A673 (cell line): ENCODE results near the gene DPYSL5. TPM values are rescaled to one million over a fixed set of nuclear protein-coding genes. Genes with fewer than 3 reads are reported as not detected.

Experiments
- BruUV-seq: library from RNA; stranded (reverse); fragments of 400-500 nt; replicated peaks from 2 replicates; lab custom pipeline; 2021; lab: Mats Ljungman, UMichigan
- CTCF ChIA-PET: fragments of 300-600 bp; sonication (Branson Sonifier 250); formaldehyde crosslinking; loops from one replicate; lab custom pipeline; 2022; ENCODE audit warnings: antibody characterized with exemption; lab: Charles Lee
- POLR2A ChIA-PET: fragments of 300-600 bp; sonication (Branson Sonifier 250); formaldehyde crosslinking; loops from one replicate; lab custom pipeline; 2022; ENCODE audit warnings: antibody characterized with exemption; ENCODE audit not compliant: low non-redundant PET; lab: Charles Lee
- DNase-seq: peaks from one replicate; pipeline ENCODE4 v3.0.0-alpha.2; 2015; ENCODE audit warnings: low spot score
- H3K27ac ChIP-seq: fragments of 200-600 bp; sonication (generic); 2 replicates; pipeline ENCODE4 v1.5.1; 2016; ENCODE audit warnings: mixed run types, low read depth, mild to moderate bottlenecking, mixed read lengths, antibody characterized with exemption, low read length; ENCODE audit not compliant: poor library complexity, severe bottlenecking
- H3K27me3 ChIP-seq: fragments of 200-600 bp; sonication (generic); replicated peaks from 2 replicates; pipeline ENCODE4 v1.6.1; 2017; ENCODE audit warnings: mixed run types, low read depth, mild to moderate bottlenecking, mixed read lengths, antibody characterized with exemption, low read length; ENCODE audit not compliant: insufficient read depth, poor library complexity
- H3K36me3 ChIP-seq: fragments of 200-600 bp; sonication (generic); 2 replicates; pipeline ENCODE4 v1.6.1; 2016; ENCODE audit warnings: mixed run types, mild to moderate bottlenecking, mixed read lengths, antibody characterized with exemption, low read length; ENCODE audit not compliant: insufficient read depth, poor library complexity, severe bottlenecking
- H3K4me1 ChIP-seq: fragments of 200-600 bp; sonication (generic); 2 replicates; pipeline ENCODE4 v1.6.1; 2017; ENCODE audit warnings: mixed run types, mild to moderate bottlenecking, mixed read lengths, antibody characterized with exemption, low read length; ENCODE audit not compliant: insufficient read depth, poor library complexity, severe bottlenecking
- H3K4me3 ChIP-seq: fragments of 200-600 bp; sonication (generic); 2 replicates; pipeline ENCODE4 v1.5.1; 2016; ENCODE audit warnings: low read depth, mixed run types, mild to moderate bottlenecking, mixed read lengths, low read length; ENCODE audit not compliant: poor library complexity, severe bottlenecking
- H3K9me3 ChIP-seq: fragments of 200-600 bp; sonication (generic); 2 replicates; pipeline ENCODE4 v1.6.1; 2016; ENCODE audit warnings: mixed run types, low read depth, mild to moderate bottlenecking, mixed read lengths, antibody characterized with exemption, low read length; ENCODE audit not compliant: poor library complexity, severe bottlenecking
- EZH2 ChIP-seq: fragments of 200-600 bp; sonication (generic); IDR thresholded peaks from 2 replicates; pipeline ENCODE4 v1.6.1; 2017; ENCODE audit warnings: borderline replicate concordance, low read depth, mild to moderate bottlenecking, mixed read lengths, antibody characterized with exemption, low read length; ENCODE audit not compliant: poor library complexity, severe bottlenecking
- intact Hi-C: fragments of 100-400 bp; cut with micrococcal nuclease; formaldehyde crosslinking; loops from one replicate; pipeline ENCODE4 v1.10.0; 2022; ENCODE audit not compliant: unreplicated experiment
- total RNA-seq: library from RNA; stranded (reverse); gene quantifications from 2 replicates; pipeline ENCODE4 v1.2.3, GENCODE V29; 2021
- TF ChIP-seq, protein P1 (sequence below): fragments of 300-800, 200-600 bp; sonication (generic); conservative IDR thresholded peaks from 2 replicates; pipeline ENCODE4 v1.5.1; 2017; ENCODE audit warnings: low read depth, mild to moderate bottlenecking, antibody characterized with exemption, low read length, moderate library complexity, mixed read lengths

DPYSL5 gene
- total RNA-seq, 1 experiment from 2014 or later, result 110 TPM

DNA sequence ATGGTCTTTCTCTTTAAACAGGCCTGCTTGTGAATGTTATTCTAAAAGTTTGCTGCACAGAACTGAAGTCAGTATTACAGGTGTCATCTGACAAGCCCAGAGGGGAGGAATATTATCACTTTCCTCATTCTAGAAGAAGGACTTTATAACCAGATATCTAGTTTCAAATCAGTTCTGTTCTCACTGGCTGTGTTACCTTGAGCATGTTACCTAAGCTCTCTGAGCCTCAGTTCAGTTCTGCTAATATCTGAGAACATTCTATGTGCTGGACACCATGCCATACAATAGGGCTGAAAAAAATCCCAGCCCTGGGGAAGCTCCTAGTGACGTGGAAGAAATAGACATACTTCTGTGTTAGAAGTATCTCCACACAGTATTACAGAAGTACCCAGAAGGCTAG lies 150.4 kb downstream of the DPYSL5 start:
- no peak overlapping the region for H3K4me3 ChIP-seq
- POLR2A ChIA-PET, result no interaction called here
- TF ChIP-seq, protein P1, sequence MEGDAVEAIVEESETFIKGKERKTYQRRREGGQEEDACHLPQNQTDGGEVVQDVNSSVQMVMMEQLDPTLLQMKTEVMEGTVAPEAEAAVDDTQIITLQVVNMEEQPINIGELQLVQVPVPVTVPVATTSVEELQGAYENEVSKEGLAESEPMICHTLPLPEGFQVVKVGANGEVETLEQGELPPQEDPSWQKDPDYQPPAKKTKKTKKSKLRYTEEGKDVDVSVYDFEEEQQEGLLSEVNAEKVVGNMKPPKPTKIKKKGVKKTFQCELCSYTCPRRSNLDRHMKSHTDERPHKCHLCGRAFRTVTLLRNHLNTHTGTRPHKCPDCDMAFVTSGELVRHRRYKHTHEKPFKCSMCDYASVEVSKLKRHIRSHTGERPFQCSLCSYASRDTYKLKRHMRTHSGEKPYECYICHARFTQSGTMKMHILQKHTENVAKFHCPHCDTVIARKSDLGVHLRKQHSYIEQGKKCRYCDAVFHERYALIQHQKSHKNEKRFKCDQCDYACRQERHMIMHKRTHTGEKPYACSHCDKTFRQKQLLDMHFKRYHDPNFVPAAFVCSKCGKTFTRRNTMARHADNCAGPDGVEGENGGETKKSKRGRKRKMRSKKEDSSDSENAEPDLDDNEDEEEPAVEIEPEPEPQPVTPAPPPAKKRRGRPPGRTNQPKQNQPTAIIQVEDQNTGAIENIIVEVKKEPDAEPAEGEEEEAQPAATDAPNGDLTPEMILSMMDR, result no peak
- TF ChIP-seq EZH2, result no peak
- H3K36me3 ChIP-seq, result no peaks in the 10 kb centered on the region
- BruUV-seq, result no TSS peak
- no peaks in the 10 kb centered on the region for H3K9me3 ChIP-seq
- intact Hi-C loops, result no loop called here
- no peak overlapping the region for H3K27ac ChIP-seq
- H3K27me3 ChIP-seq, result no peaks in the 10 kb centered on the region
- CTCF ChIA-PET, result no interaction called here
- DNase-seq, result no peak
- no peaks in the 10 kb centered on the region for H3K4me1 ChIP-seq

Other genes with a start within 250 kb of the DPYSL5 start
- gene CIB4, start 206.8 kb upstream of the DPYSL5 start, total RNA-seq, result not detected in 2 replicates
- gene KCNK3, start 155.4 kb upstream of the DPYSL5 start, total RNA-seq, result 0.13 and 0.31 TPM in 2 replicates
- gene SLC35F6, start 83.8 kb upstream of the DPYSL5 start, total RNA-seq, result 32.8 and 33.2 TPM in 2 replicates
- gene CENPA, start 62.1 kb upstream of the DPYSL5 start, total RNA-seq, result 59.2 and 66.3 TPM in 2 replicates
- gene MAPRE3, start 122.5 kb downstream of the DPYSL5 start, total RNA-seq, result 8.4 and 9.0 TPM in 2 replicates
- 76.7 and 77.8 TPM in 2 replicates for gene TMEM214, start 184.8 kb downstream of the DPYSL5 start, total RNA-seq
- gene AGBL5, start 203.5 kb downstream of the DPYSL5 start, total RNA-seq, result 64.1 and 72.8 TPM in 2 replicates
- gene OST4, start 223.5 kb downstream of the DPYSL5 start, total RNA-seq, result 235 and 237 TPM in 2 replicates
- 31.0 and 46.8 TPM in 2 replicates for gene EMILIN1, start 230.5 kb downstream of the DPYSL5 start, total RNA-seq
- gene KHK, start 238.6 kb downstream of the DPYSL5 start, total RNA-seq, result 39.1 and 40.2 TPM in 2 replicates